Right lung (tissue), 10 donors: ENCODE measurements around the gene KRTDAP. TPM values are rescaled to one million over a fixed set of nuclear protein-coding genes. Genes with fewer than 3 reads are reported as not detected.

Experiments used
- DNase-seq, 2 donors: peaks; one replicate each; pipeline ENCODE4 v3.0.0-alpha.2; 2013
- long read RNA-seq, 8 donors: transcript quantifications; one replicate each; lab custom pipeline, GENCODE V29; 2026
- polyA plus RNA-seq, 5 donors: library from polyadenylated mRNA; unstranded; fragments of 120-200 nt; gene quantifications; one replicate each; pipeline versions ENCODE4 v1.2.1 to v1.2.3, GENCODE V29; 2013; ENCODE audit warnings: inconsistent platforms in 1 of 5, low replicate concordance in 1 of 5; ENCODE audit not compliant: insufficient read length in 5 of 5, insufficient read depth in 1 of 5

Gene KRTDAP, protein sequence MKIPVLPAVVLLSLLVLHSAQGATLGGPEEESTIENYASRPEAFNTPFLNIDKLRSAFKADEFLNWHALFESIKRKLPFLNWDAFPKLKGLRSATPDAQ
- 1 to 10 TPM in 4 of 5 donors, under 1 TPM in 1; 0.69 to 1.8 (median 1.4) TPM for polyA plus RNA-seq
- long read RNA-seq, donor 1 = 0 reads
- long read RNA-seq, donor 2 = 0 reads
- long read RNA-seq, donor 3, partial matches to known transcripts = 0 of 1 reads
- long read RNA-seq, donor 3, other reads (novel, unspliced or antisense) = 0 of 1 reads
- long read RNA-seq, donor 4 = 0 reads
- long read RNA-seq, donor 5 = 0 reads
- long read RNA-seq, donor 6 = 0 reads
- long read RNA-seq, donor 7 = 0 reads
- long read RNA-seq, donor 8 = 0 reads

DNA sequence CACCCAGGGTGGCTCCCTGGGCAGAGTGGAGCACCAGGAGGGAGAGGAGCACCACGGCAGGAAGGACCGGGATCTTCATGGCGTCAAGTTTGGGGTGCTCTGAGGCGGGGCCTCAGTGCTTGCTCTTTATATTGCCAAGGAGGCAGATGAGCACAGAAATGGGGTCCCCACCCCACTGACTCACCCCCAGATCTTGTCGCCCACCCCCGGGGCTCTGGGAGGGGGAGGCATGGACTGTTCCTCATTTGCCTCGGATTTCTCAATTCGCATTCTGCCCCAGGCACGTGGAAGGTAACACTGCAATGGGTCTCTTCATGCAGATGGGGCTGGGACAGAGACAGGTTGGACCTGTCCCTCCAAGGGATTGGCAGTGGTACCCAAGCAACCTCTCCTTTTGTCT lies at the start of gene KRTDAP:
Gene KRTDAP (minus strand): TSS at position 101 of the 400 bp plus-strand sequence. CDS start 22 bp downstream, at position 79.
- no peak for DNase-seq

DNA sequence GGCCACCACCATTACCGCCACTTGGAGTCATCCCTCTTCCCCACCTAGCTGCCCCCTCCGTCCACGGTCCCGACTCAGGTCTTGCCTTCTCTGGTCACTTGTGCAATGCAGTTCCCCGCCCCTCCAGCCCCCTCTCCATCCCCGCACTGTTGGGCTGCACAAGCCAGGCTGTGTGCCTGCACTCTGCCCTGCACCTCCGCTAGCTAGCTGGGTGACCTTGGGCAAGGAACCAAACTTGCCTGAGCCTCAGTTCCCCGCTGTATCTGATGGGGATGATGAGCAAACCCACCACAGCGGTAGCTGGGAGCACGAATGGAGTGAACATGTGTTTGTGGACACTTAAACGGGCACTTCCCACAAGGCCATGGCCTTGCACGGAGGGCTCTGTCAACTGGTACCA lies 49.6 kb upstream of the KRTDAP start:
- DNase-seq = no peak

DNA sequence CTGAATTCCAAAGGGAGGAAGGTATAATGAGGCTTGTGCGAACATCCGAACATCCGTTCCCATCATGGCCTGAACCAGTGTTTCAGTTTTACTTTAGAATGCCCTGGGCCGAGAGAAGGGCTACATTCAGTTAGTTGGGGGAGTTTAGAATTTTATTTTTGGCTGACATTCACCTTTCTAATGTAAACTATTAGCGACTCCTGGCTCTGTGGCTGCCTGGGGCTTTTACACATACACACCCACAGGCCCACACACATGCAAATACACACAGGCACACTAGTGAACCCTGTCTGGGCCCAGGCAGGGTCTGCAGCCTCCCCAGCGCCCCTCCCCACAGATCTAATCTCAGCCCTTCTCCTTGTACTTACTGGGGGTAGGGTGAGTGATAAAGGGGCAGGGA lies 49.0 kb upstream of the KRTDAP start:
- DNase-seq = no peak

DNA sequence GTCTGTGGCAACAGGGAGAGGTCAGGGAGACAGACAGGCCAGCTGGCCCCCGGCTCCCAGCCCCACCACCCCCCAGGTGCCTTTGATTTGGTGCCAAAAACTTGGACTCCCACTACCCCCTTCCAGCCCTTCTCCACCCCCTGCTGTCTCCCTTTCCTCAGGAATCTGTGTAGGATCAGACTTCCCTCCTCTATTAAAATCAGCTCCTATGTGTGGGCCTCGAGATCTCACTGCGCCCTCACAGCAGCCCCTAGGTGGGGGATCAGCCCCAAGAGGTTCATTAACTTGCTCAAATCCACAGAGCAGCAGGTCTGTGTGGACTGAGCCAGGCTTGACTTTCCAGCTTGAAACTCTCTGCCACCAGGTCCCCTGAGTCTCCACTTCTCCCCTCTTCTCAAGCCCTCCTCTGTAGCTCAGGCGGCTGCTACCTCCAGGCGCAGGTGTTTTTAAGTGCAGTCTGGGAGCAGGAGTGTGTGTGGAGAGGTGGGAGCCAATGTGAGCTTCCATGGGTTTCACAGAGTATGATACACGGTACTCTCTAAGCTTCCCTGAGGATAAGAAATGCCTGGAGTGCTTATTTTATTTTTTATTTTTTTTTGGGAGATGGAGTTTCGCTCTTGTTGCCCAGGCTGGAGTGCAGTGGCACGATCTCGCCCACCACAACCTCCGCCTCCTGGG lies 44.7 kb upstream of the KRTDAP start:
- no peak for DNase-seq

DNA sequence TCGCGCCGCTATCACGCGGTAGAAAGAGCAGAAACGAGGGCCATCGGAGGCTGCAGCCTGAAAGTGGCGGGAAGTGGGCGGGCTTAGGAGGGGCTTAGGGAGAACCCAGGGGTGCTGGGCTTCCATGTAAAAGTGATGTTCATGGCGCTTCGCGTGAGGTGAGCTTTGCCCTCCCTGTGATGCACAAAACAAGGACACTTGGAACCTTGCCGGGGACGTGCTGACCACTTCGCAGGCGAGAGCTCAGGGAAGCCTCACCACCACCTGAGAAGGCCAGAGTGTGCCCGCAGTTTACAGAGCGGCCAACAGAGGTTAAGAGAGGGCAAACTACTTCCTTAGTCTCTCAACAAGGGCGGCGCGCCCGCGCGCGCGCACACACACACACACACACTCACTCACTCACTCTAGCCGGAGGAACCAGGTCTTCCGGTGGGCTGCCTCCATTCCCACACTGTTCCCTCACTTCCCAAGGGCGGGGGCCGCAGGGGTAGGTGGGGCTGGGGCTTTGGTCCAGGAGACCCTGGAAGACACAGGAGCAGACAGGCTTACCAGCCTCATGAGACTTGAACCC lies 43.6 kb upstream of the KRTDAP start:
- DNase-seq = peak; percentile 35 to 42

DNA sequence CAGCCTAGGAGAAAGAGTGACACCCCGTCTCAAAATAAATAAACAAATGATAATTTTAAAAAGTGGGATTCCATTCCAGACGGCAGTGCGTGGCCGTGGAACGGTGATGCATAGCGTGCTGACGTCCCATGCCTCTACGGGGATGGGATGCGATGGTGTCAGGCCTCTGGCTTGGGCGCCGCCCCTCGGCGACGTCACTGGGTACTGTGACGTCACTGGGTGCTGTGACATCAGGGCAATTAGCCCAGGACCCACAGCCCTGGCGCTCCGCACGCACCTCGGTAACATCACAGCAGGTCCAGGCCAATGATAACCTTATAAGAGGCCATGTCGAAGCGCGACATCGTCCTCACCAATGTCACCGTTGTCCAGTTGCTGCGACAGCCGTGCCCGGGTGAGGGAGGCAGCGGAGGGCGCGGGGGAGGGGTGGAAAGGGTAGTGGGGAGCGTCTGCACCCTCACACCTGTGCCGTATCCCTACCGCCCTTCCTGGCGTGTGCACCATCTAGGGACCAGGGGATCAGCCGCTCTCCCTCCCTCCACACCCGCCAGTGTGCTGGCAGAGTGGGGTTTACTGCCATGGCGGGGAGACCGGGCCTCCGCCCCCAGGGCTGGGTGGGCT lies 43.0 kb upstream of the KRTDAP start, which contains the start of gene GAPDHS:
Gene GAPDHS (plus strand): TSS at position 256 of the 621 bp plus-strand sequence. CDS start 72 bp downstream, at position 328.
- DNase-seq = no peak

DNA sequence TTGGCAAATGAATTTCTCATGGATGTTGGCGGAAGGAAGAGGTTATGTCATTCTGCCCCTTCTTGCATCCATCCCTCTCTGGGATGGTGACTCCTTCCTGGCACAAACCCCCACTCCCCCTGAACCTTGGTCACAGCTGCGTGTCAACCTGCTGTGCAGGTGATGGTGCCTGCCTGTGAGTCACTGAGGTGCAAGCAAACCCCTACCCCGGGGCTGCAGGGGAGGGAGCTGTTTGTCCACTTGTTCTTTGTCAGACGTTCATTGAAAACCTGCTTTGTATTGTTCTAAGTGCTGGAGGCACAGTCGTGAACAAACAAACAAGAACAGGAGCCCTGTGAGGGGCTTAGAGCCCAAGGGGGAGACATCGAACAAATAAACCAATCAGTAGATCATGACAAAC lies 41.0 kb upstream of the KRTDAP start:
- no peak for DNase-seq

DNA sequence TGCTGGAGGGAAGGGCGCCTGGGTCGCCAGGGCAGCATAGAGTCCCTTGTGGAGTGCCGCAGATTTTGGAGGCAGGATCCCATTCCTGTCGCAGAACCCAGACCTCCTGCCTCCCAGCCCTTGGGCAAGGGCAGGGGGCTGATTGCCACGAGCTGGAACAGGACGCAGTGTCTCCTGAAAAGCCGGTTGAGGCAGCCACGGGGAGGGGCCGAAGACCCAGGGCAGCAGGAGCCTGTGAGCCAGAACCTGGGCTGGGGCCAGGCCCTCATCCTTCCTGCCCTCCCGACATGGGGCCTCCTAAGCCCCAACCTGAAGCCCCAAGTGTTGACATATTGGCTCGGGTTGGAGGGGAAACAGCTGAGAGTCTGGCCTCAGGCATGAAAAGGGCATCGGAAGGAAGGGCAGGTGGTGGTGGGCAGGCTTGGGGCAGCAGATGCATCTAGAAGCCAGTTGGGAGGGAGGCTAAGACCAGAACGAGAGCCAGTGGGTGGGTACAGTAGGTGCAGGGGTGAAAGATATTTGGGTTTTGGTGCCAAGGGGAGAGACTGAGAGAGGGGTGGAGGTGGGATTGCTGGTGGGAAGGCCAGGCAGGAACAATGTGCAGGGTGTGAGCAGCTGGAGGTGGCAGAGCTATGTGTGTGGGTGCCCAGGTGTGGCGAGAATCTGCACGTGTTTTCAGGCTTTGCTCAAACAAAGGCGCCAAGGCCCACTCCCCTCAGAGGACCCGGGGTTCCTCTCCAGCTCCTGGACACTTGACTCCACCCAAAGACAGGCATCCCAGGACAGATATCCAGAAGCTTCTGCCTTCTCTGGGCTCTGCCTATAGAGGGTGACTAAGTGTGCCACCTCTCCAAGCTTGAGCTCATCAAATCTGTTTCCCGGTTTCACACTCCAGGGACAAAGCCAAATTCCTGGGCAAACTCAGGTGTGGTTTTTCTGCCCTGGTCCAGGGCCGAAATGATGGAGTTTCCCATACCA lies 39.3 kb upstream of the KRTDAP start:
- DNase-seq = peak in 1 of 2 donors; percentile 20

DNA sequence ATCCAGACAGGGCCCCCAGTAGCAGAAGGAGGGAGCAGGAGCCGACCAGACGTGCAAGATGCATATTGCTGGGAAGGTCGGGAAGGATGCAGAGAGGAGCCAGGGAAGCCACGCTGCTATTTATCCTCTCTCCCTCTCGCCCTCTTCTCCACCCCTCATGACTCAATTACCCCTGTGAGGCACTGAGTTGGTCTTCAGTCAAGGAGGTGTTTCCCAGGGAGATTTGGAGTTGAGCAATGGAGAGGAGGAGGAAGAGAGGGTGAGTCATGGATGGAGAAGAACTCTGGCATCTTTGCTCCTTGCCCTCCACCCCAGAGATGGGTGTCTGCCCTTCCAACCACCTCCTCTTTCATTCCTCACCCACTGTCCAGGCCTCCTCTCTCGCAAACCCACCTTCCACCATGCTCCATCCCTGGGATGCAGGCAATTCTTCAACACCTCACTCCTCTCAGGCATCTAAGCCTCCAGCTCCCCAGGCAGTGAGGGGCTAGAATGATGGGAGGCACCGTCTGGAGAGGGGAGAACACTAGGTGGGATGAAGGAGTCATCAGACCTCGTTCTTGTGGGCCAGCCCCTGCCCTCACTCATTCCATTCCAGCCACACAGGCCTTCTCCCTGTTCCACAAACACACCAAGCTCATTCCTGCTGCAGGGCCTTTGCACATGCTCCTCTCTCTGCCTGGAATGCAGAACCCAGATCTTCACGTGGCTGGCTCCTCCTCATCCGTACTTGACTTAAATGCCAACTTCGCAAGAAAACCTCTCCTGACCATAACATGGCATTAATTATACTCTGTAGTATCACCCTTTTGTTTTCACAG lies 38.2 kb upstream of the KRTDAP start, which contains the start of gene SBSN:
Gene SBSN (minus strand): TSS at position 94 of the 821 bp plus-strand sequence. CDS start 30 bp downstream, at position 64.
- DNase-seq = no peak

DNA sequence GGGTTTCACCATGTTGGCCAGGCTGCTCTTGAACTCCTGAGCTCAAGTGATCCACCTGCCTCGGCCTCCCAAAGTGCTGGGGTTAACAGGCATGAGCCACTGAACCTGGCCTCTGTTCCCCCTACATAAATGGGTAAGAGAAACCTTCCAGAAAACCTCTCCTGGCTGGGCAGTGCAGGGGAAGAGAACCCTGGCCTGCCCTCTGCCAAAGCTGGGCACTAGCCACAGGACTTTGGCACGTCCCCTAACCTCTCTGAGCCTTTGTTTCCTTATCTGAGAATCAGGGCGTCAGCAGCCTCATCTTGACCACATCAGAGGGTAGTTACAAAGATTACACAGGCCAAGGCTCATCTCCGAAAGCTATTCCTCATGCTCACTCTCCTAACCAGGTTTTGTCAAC lies 35.6 kb upstream of the KRTDAP start:
- no peak for DNase-seq

DNA sequence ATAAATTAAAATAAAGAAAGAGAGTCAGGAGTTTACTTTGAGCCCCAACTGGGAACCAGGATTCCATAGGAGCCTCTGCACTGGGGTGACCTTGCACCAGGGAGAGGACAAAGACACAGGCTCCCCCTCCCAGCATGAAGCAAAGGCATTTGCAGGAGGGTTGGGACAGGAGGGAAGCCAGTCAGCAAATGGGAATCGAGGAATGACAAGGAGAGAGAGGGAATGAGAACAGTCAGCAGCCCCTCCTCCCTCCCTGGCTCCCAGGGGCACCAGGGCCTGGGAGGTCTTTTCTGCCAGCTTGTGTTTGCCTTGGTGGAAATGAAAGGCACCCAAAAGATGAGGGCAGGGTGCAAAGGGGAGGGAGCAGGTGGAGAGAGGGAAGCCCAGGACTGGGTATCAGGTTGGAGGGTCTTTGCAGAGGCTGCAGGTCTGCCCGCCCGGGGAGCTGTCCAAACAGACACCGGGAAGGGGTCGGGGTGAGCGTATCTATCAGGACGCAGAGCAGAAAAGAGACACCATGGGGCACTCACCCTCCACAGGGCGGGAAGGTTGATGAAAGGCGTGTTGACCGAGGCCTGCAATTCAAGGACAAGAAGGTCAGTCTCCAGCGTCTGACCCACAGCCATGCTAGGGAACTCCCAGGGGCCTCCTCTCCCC lies 34.0 kb upstream of the KRTDAP start:
- no peak for DNase-seq

DNA sequence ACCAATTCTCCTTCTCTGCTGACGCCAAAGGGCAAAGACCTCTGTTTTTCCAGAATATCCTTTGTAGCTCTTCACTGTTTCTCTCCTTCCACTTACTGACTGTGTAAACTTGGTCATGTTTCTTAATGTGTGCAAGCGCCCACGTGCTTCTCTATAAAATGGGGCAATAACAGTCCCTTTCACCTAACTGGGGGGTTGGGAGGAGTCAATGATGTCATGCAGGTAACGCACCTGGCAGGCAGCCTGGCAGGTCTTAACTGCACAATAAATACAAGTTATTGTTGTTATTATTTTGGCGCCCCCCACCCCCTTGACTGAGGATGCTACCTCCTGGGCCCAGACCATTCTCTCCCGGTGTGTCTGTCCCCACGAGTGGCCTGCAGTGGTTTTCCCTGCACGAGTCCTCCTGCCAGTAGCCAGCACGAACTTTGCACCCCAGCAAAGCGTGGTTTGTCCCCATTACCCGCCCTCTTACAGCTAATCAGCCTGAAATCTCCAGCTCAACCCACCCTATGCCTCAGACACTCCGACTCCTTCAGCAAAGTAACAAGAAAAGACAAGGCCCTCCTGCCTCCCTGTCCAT lies 32.6 kb upstream of the KRTDAP start:
- DNase-seq = no peak

DNA sequence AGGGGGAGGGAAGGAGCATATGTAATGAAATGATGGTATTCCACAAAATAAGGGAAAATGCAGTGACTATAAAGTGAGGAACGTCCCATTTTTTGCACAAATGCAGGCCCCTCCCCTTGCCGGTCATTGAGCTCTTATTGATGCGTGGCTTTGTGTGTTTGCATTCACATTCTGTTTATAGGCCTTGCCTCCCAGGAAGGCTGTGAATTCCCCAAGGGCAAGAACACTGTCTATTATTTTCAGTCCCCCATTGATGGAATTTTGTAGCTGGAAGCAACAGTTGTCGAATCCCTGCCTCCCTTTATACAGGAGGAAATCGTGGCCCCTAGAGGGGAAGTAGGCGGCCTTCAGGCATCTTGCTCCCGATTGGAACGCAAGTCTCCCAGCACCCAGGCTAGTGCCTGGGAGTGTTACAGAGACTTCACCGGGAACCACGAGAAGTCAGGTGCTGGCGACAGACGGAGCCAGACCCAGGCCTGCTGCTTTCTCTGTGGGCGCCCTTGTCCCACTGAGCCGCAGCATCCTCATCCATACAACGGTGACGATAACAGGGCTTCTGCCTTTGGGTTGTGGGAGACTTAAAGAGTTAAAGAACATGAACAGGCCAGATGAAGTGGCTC lies 31.0 kb upstream of the KRTDAP start:
- no peak for DNase-seq

DNA sequence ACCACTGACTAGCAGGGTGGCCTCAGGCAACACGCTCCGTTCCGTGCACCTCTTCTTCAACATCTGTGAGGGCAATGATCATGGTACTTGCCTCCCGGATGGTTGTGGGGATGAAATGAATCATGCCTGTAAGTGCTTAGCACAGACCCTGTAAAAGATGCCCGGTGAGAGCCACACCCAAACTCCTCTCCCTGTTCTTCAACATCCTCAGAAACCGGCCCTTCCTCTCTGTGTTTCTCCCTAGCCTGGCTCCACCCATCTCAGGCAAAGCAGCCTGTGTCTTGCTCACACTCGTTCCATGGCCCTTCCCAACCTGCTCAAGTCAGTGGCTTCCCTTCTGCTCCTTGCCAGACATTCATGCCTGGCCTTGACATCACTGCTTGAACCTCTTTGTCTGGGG lies 29.0 kb upstream of the KRTDAP start:
- no peak for DNase-seq

DNA sequence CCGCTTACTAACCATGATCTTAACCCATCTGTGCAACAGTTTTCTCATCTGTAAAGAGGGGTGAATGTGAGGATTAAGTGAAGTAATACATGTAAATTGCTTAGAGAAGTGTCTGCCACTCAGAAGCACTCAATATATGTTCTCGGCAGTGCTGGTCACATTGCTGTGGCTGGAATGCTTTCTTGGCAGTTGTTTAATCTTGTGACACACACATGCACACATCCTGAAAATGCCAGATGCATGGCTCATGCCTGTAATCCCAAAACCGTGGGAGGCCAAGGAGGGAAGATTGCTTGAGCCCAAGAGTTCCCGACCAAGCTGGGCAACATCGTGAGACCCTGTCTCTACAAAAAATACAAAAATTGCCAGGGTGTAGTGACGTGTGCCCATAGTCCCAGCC lies 28.0 kb upstream of the KRTDAP start:
- DNase-seq = no peak

DNA sequence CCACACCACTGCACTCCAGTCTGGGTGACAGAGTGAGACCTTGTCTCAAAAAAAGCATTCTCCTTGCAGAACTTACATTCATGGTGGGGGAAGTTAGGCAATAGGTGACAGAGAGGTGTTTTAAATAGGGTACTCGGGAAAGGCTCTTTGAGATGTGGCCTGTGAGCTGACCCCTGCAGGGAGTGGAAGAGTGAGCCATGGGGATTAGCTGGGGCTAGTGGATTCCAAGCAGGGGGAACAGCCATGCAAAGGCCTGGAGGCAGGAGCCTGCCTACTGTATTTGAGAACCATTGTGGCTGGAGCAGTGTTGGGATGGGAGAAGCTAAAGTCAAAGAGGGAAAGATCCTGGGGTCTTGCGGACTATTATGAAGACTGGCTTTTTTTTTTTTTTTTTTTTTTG lies 27.1 kb upstream of the KRTDAP start:
- DNase-seq = no peak

DNA sequence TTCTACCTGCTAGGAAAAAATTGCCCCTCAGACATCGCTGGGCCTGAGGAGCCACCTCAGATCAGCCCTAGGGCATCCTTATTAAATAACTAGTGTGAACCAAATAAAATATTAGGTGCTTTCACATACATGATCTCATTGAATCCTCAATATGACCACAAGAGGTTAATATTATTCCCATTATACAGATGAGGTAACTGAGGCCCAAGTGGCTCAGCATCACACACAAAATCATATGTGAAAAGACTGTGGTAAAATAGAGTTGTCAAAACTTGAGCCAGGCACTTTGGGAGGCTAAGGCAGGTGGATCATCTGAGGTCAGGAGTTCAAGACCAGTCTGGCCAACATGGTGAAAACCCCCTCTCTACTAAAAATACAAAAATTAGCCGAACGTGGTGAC lies 26.0 kb upstream of the KRTDAP start:
- DNase-seq = no peak

DNA sequence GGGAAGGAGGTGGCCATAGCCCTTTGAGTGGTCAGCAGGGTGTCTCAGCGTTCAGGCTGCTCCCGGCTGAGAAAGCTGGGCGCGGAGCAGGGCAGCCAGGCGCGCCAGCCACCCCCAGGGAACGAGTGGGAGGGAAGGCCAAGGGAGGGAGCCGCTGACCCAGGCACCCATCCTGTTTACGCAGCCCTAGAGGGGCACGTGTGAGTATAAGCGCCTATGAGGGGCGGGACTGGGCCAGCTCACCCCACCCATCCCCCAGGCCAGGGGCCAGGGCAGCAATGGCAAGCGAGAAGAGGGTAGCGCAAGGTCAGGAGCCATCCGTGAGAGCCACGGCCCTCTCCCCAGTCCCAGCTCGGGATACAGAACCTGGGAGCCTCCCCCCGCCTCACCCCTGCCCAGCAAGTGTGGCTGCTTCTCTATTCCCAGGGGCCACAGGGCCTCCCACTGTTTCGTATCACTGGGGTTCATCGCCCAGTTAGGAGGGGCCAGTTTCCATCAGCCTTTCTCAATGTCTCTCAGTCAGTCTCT lies 24.1 kb upstream of the KRTDAP start:
- no peak for DNase-seq
